Lower lobe of right lung (tissue), 2 donors: ENCODE measurements around the gene SHISA5. TPM values are rescaled to one million over a fixed set of nuclear protein-coding genes. Genes with fewer than 3 reads are reported as not detected.

ENCODE experiments used
- ATAC-seq, 2 donors: fragments of 200-7000 bp; cut with Tn5 transposase; one replicate each; pipeline ENCODE4 v1.9.1; 2020 to 2022; ENCODE audit warnings: mild to moderate bottlenecking in 2 of 2, moderate library complexity in 2 of 2
- DNase-seq: peaks from one replicate; pipeline ENCODE4 v3.0.0-alpha.2; 2020
- H3K27ac ChIP-seq: fragments of 200-600 bp; one replicate; pipeline ENCODE4 v1.8.0; 2022
- H3K27me3 ChIP-seq: fragments of 200-600 bp; one replicate; pipeline ENCODE4 v1.8.0; 2022; ENCODE audit warnings: low read depth
- H3K36me3 ChIP-seq: fragments of 200-600 bp; one replicate; pipeline ENCODE4 v1.8.0; 2022; ENCODE audit warnings: mild to moderate bottlenecking
- H3K4me1 ChIP-seq: fragments of 200-600 bp; one replicate; pipeline ENCODE4 v1.8.0; 2022
- H3K4me3 ChIP-seq: fragments of 200-600 bp; one replicate; pipeline ENCODE4 v1.8.0; 2022; ENCODE audit warnings: mild to moderate bottlenecking
- H3K9me3 ChIP-seq: fragments of 200-600 bp; one replicate; pipeline ENCODE4 v1.8.0; 2022
- CTCF ChIP-seq: fragments of 200-600 bp; IDR thresholded peaks from one replicate; pipeline ENCODE4 v1.8.0; 2022; ENCODE audit warnings: antibody characterized with exemption, mild to moderate bottlenecking
- intact Hi-C: fragments of 100-400 bp; cut with DNase I; formaldehyde crosslinking; loops from one replicate; pipeline ENCODE4 v1.11.0; 2022
- total RNA-seq: library from RNA; stranded (reverse); fragmentation: NEBNext Ultra II Directional; extraction: Animal tissue kit (Norgen Biotek cat#: 25700); gene quantifications from one replicate; pipeline ENCODE4 v1.2.1, GENCODE V29; 2021
- donor health status: DM: no; HTN: yes; CAD: no; lungs with severe emphysema.

SHISA5 gene
- total RNA-seq, 1 donor from 2014 or later, result 187 TPM

- TF ChIP-seq CTCF, result peak; percentile 60
- DNase-seq (peak; percentile 65), ATAC-seq (peak; percentile 42 to 63)
- H3K36me3 ChIP-seq, result no peaks in the 10 kb centered on the region
- H3K4me1 ChIP-seq, result peaks cover 31% of the 10 kb centered on the region
- intact Hi-C loops, result no loop called here
- H3K4me3 ChIP-seq, result no peak overlapping the region
- no peaks in the 10 kb centered on the region for H3K27me3 ChIP-seq
- no peaks in the 10 kb centered on the region for H3K9me3 ChIP-seq
- H3K27ac ChIP-seq, result no peak overlapping the region
Measured at GRCh38 chr3:48507256-48508061, 3.5 kb upstream of the SHISA5 start.

- H3K4me3 ChIP-seq, result no peak overlapping the region
- H3K27me3 ChIP-seq, result no peaks in the 10 kb centered on the region
- no peak overlapping the region for H3K27ac ChIP-seq
- TF ChIP-seq CTCF, result no peak
- H3K9me3 ChIP-seq, result no peaks in the 10 kb centered on the region
- intact Hi-C loops, result no loop called here
- no peak for DNase-seq
- H3K4me1 ChIP-seq, result peaks cover 36% of the 10 kb centered on the region
- no peak for ATAC-seq
- no peaks in the 10 kb centered on the region for H3K36me3 ChIP-seq
Measured at GRCh38 chr3:48505968-48506504, 2.1 kb upstream of the SHISA5 start.

GRCh38 chr3:48505146-48505545, 1.2 kb upstream of the SHISA5 start:
- Histone ChIP-seq H3K27ac (peak overlapping the region; percentile 97), H3K4me1 (peaks cover 36% of the 10 kb centered on the region), H3K9me3 (no peaks in the 10 kb centered on the region), H3K4me3 (peak overlapping the region; percentile 80), H3K27me3 (no peaks in the 10 kb centered on the region), H3K36me3 (peaks cover 6% of the 10 kb centered on the region)
- no peak for ATAC-seq
- intact Hi-C loops, result no loop called here
- no peak for DNase-seq
- no peak for TF ChIP-seq CTCF

GRCh38 chr3:48503401-48504050, 448 bp downstream of the SHISA5 start:
- Histone ChIP-seq H3K27me3 (no peaks in the 10 kb centered on the region), H3K9me3 (no peaks in the 10 kb centered on the region), H3K4me3 (peak overlapping the region; percentile 80), H3K36me3 (peaks cover 17% of the 10 kb centered on the region), H3K4me1 (peaks cover 36% of the 10 kb centered on the region), H3K27ac (peak overlapping the region; percentile 97)
- ATAC-seq (peak; percentile 15 to 49), DNase-seq (peak; percentile 53)
- no peak for TF ChIP-seq CTCF
- intact Hi-C loops, result no loop called here

- no peak for TF ChIP-seq CTCF
- Histone ChIP-seq H3K36me3 (peaks cover 25% of the 10 kb centered on the region), H3K27ac (peak overlapping the region; percentile 97), H3K4me1 (peaks cover 34% of the 10 kb centered on the region), H3K9me3 (no peaks in the 10 kb centered on the region), H3K4me3 (peak overlapping the region; percentile 80), H3K27me3 (no peaks in the 10 kb centered on the region)
- ATAC-seq (no peak), DNase-seq (peak; percentile 57)
- intact Hi-C loops, result no loop called here
Measured at GRCh38 chr3:48502728-48503168, 1.2 kb downstream of the SHISA5 start.
